GM23338 (cell line): ENCODE measurements around the gene ANAPC4. TPM values are rescaled to one million over a fixed set of nuclear protein-coding genes. Genes with fewer than 3 reads are reported as not detected.

Source experiments
- ATAC-seq: fragments of 200-7000 bp; cut with Tn5 transposase; 3 replicates; pipeline ENCODE4 v1.9.1; 2020
- DNase-seq: peaks from one replicate; pipeline ENCODE4 v3.0.0-alpha.2; 2015; ENCODE audit warnings: low spot score
- H2AFZ ChIP-seq: fragments of 200-600 bp; sonication (generic); 2 replicates; pipeline ENCODE4 v1.8.0; 2016; ENCODE audit warnings: antibody characterized with exemption, mild to moderate bottlenecking, moderate library complexity
- H3F3A ChIP-seq: fragments of 200-600 bp; sonication (generic); replicated peaks from 2 replicates; pipeline ENCODE4 v1.8.0; 2017; ENCODE audit warnings: antibody characterized with exemption, mixed run types, low read depth
- H3K27ac ChIP-seq: fragments of 200-600 bp; sonication (generic); 2 replicates; pipeline ENCODE4 v1.6.1; 2016; ENCODE audit warnings: low read depth
- H3K27me3 ChIP-seq: fragments of 200-600 bp; sonication (generic); 2 replicates; pipeline ENCODE4 v1.8.0; 2016; ENCODE audit warnings: mild to moderate bottlenecking, mixed run types, moderate library complexity; ENCODE audit not compliant: insufficient read depth
- H3K36me3 ChIP-seq: fragments of 200-600 bp; sonication (generic); 2 replicates; pipeline ENCODE4 v1.8.0; 2016; ENCODE audit warnings: mild to moderate bottlenecking; ENCODE audit not compliant: insufficient read depth
- H3K4me1 ChIP-seq: fragments of 200-600 bp; sonication (generic); 2 replicates; pipeline ENCODE4 v1.8.0; 2016; ENCODE audit warnings: mild to moderate bottlenecking, moderate library complexity; ENCODE audit not compliant: insufficient read depth
- H3K4me2 ChIP-seq: fragments of 200-600 bp; sonication (generic); 2 replicates; pipeline ENCODE4 v1.7.1; 2017; ENCODE audit warnings: mixed run types
- H3K4me3 ChIP-seq: fragments of 200-600 bp; sonication (generic); 2 replicates; pipeline ENCODE4 v1.6.1; 2016; ENCODE audit warnings: mixed run types
- H3K79me2 ChIP-seq: fragments of 200-600 bp; sonication (generic); replicated peaks from 2 replicates; pipeline ENCODE4 v1.8.0; 2017; ENCODE audit warnings: mild to moderate bottlenecking; ENCODE audit not compliant: insufficient read depth
- H3K9me2 ChIP-seq: fragments of 200-600 bp; sonication (generic); 2 replicates; pipeline ENCODE4 v1.8.0; 2017; ENCODE audit not compliant: insufficient read depth
- H4K20me1 ChIP-seq: fragments of 200-600 bp; sonication (generic); replicated peaks from 2 replicates; pipeline ENCODE4 v1.8.0; 2017; ENCODE audit warnings: mild to moderate bottlenecking; ENCODE audit not compliant: insufficient read depth
- H3K27ac Mint-ChIP-seq: 2 replicates; pipeline ENCODE4 v1.8.0; 2020; ENCODE audit warnings: inconsistent platforms, mild to moderate bottlenecking, moderate library complexity, mixed read lengths
- H3K27me3 Mint-ChIP-seq: 3 replicates; pipeline ENCODE4 v1.8.0; 2022; ENCODE audit warnings: low read depth, mild to moderate bottlenecking, moderate library complexity, mixed read lengths, inconsistent platforms; ENCODE audit not compliant: insufficient read depth, poor library complexity
- H3K36me3 Mint-ChIP-seq: 3 replicates; pipeline ENCODE4 v1.8.0; 2021; ENCODE audit warnings: low read depth, mild to moderate bottlenecking, inconsistent platforms, moderate library complexity, mixed read lengths
- H3K4me1 Mint-ChIP-seq: 3 replicates; pipeline ENCODE4 v1.8.0; 2020; ENCODE audit warnings: mild to moderate bottlenecking, inconsistent platforms, mixed read lengths
- H3K4me3 Mint-ChIP-seq: 3 replicates; pipeline ENCODE4 v1.8.0; 2021; ENCODE audit warnings: moderate library complexity, mild to moderate bottlenecking, inconsistent platforms, mixed read lengths
- H3K9me3 Mint-ChIP-seq: 3 replicates; pipeline ENCODE4 v1.8.0; 2020; ENCODE audit warnings: moderate library complexity, mild to moderate bottlenecking, inconsistent platforms, mixed read lengths
- REST ChIP-seq: IDR thresholded peaks from one replicate; pipeline ENCODE4 v1.6.1; 2018; ENCODE audit warnings: antibody characterized with exemption; ENCODE audit not compliant: unreplicated experiment
- ZNF331 ChIP-seq: fragments of 250-450 bp; sonication (Bioruptor Pico); IDR thresholded peaks from 2 replicates; pipeline ENCODE4 v1.5.0; 2020; ENCODE audit warnings: low read depth, mild to moderate bottlenecking, moderate library complexity
- polyA plus RNA-seq: library from polyadenylated mRNA; unstranded; fragments of >200 nt; fragmentation: Nextera tagmentation; extraction: Ambion mirVana; gene quantifications from 2 replicates; pipeline ENCODE4 v1.2.1, GENCODE V29; 2016
- total RNA-seq: library from RNA; depleted of rRNA; stranded (reverse); fragments of >200 nt; shearing (Covaris generic); gene quantifications from 2 replicates; pipeline ENCODE4 v1.2.3, GENCODE V29; 2014
- TF ChIP-seq, protein P1 (sequence below): fragments of 250-450 bp; sonication (Bioruptor Pico); IDR thresholded peaks from 2 replicates; pipeline ENCODE4 v1.5.0; 2020; ENCODE audit warnings: mild to moderate bottlenecking, moderate library complexity

ANAPC4 gene
- total and polyA plus RNA-seq, 2 experiments from 2014 or later, result 34.3 to 46.2 TPM

GRCh38 chr4:25347971-25348370 is 29.1 kb upstream of the ANAPC4 start:
- Histone ChIP-seq H3K4me2 (no peak overlapping the region), H3K9me2 (no peaks in the 10 kb centered on the region), H3K36me3 (no peaks in the 10 kb centered on the region), H3F3A (no peaks in the 10 kb centered on the region), H3K27me3 (no peaks in the 10 kb centered on the region), H2AFZ (no peak overlapping the region), H3K79me2 (no peaks in the 10 kb centered on the region), H3K27ac (no peak overlapping the region), H3K4me3 (no peak overlapping the region), H3K4me1 (0 out of 2 replicates have a peak, but pooled peaks cover 5% of the 10 kb centered on the region), H4K20me1 (no peaks in the 10 kb centered on the region)
- TF ChIP-seq, protein P1, sequence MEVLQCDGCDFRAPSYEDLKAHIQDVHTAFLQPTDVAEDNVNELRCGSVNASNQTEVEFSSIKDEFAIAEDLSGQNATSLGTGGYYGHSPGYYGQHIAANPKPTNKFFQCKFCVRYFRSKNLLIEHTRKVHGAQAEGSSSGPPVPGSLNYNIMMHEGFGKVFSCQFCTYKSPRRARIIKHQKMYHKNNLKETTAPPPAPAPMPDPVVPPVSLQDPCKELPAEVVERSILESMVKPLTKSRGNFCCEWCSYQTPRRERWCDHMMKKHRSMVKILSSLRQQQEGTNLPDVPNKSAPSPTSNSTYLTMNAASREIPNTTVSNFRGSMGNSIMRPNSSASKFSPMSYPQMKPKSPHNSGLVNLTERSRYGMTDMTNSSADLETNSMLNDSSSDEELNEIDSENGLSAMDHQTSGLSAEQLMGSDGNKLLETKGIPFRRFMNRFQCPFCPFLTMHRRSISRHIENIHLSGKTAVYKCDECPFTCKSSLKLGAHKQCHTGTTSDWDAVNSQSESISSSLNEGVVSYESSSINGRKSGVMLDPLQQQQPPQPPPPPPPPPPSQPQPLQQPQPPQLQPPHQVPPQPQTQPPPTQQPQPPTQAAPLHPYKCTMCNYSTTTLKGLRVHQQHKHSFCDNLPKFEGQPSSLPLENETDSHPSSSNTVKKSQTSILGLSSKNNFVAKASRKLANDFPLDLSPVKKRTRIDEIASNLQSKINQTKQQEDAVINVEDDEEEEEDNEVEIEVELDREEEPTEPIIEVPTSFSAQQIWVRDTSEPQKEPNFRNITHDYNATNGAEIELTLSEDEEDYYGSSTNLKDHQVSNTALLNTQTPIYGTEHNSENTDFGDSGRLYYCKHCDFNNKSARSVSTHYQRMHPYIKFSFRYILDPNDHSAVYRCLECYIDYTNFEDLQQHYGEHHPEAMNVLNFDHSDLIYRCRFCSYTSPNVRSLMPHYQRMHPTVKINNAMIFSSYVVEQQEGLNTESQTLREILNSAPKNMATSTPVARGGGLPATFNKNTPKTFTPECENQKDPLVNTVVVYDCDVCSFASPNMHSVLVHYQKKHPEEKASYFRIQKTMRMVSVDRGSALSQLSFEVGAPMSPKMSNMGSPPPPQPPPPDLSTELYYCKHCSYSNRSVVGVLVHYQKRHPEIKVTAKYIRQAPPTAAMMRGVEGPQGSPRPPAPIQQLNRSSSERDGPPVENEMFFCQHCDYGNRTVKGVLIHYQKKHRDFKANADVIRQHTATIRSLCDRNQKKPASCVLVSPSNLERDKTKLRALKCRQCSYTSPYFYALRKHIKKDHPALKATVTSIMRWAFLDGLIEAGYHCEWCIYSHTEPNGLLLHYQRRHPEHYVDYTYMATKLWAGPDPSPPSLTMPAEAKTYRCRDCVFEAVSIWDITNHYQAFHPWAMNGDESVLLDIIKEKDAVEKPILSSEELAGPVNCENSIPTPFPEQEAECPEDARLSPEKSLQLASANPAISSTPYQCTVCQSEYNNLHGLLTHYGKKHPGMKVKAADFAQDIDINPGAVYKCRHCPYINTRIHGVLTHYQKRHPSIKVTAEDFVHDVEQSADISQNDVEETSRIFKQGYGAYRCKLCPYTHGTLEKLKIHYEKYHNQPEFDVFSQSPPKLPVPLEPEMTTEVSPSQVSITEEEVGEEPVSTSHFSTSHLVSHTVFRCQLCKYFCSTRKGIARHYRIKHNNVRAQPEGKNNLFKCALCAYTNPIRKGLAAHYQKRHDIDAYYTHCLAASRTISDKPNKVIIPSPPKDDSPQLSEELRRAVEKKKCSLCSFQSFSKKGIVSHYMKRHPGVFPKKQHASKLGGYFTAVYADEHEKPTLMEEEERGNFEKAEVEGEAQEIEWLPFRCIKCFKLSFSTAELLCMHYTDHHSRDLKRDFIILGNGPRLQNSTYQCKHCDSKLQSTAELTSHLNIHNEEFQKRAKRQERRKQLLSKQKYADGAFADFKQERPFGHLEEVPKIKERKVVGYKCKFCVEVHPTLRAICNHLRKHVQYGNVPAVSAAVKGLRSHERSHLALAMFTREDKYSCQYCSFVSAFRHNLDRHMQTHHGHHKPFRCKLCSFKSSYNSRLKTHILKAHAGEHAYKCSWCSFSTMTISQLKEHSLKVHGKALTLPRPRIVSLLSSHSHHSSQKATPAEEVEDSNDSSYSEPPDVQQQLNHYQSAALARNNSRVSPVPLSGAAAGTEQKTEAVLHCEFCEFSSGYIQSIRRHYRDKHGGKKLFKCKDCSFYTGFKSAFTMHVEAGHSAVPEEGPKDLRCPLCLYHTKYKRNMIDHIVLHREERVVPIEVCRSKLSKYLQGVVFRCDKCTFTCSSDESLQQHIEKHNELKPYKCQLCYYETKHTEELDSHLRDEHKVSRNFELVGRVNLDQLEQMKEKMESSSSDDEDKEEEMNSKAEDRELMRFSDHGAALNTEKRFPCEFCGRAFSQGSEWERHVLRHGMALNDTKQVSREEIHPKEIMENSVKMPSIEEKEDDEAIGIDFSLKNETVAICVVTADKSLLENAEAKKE (CRISPR knock-in tag), result no peak
- TF ChIP-seq ZNF331 (CRISPR knock-in tag), result no peak
- H3K27ac Mint-ChIP-seq, result no peak overlapping the region
- H3K4me3 Mint-ChIP-seq, result no peak overlapping the region
- ATAC-seq, result no peak
- peaks cover 8% of the 10 kb centered on the region for H3K4me1 Mint-ChIP-seq
- H3K27me3 Mint-ChIP-seq, result peaks cover 2% of the 10 kb centered on the region
- DNase-seq, result no peak
- no peaks in the 10 kb centered on the region for H3K36me3 Mint-ChIP-seq
- no peaks in the 10 kb centered on the region for H3K9me3 Mint-ChIP-seq

DNA sequence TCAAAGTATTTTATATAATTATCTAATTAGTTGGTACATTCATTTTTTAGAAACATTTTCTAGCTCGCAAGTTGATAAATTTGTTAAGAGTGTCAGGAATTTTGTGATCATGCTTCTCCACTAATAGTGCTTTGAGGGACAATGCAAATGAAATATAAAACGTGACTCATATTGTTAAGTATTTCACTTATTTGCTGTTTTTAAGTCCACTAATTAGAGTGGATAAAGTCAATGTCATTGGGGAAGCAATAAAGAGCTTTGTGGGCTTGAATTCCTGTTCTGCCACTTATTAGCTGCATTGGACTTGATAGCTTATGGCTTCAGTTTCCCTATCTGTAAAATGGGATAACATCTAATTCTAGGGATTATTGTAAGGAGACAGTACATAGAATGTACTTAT is 26.5 kb upstream of the ANAPC4 start:
- Histone ChIP-seq H3F3A (no peaks in the 10 kb centered on the region), H3K9me2 (no peaks in the 10 kb centered on the region), H3K36me3 (no peaks in the 10 kb centered on the region), H3K27ac (no peak overlapping the region), H3K4me2 (no peak overlapping the region), H3K79me2 (no peaks in the 10 kb centered on the region), H3K4me1 (0 out of 2 replicates have a peak, but pooled peaks cover 5% of the 10 kb centered on the region), H3K4me3 (no peak overlapping the region), H2AFZ (no peak overlapping the region), H3K27me3 (no peaks in the 10 kb centered on the region), H4K20me1 (no peaks in the 10 kb centered on the region)
- DNase-seq, result no peak
- Mint-ChIP-seq H3K27me3 (peaks cover 2% of the 10 kb centered on the region), H3K27ac (no peak overlapping the region), H3K36me3 (no peaks in the 10 kb centered on the region; the same call in 2 of the 3 replicates), H3K9me3 (no peaks in the 10 kb centered on the region), H3K4me3 (no peak overlapping the region), H3K4me1 (peaks cover 7% of the 10 kb centered on the region)
- no peak for ATAC-seq
- TF ChIP-seq REST, result no peak
